NOMO-1 treated with DMSO at 0.1 percent for 48 hours (cell line): ENCODE measurements around the gene ESRRG.

Experiments used
- DNase-seq: peaks from one replicate; lab custom pipeline; 2025; ENCODE audit not compliant: unreplicated experiment; lab: John Stamatoyannopoulos, UW

The ESRRG gene

DNA sequence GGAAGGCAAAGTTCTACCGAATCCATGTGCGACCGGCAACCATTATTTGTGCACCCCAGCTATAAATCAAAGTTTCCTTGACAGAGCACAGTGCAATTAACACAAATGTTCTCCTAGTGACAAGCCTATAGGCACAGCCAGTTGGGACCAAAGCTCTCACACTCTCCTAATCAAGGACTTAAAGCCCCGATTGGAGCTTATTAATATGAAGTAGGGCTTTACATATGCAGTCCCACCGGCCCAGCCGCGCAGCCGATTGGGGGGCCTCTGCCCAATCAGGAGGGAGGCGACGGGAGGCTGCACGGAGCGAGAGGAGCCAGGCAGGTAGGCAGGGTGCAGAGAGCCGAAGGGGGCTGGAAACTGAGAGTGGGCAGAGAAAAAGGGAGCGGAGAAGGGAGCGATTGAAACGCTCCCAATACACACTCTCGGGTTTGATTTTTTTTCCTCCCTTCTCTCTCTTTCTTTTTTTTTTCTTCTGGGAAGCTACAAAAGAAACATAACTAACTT lies at the start of gene ESRRG:
ESRRG (minus strand) TSS at position 156 of the 507 bp plus-strand sequence; CDS start at position 26, 130 bp downstream.
- DNase-seq, result no peak

DNA sequence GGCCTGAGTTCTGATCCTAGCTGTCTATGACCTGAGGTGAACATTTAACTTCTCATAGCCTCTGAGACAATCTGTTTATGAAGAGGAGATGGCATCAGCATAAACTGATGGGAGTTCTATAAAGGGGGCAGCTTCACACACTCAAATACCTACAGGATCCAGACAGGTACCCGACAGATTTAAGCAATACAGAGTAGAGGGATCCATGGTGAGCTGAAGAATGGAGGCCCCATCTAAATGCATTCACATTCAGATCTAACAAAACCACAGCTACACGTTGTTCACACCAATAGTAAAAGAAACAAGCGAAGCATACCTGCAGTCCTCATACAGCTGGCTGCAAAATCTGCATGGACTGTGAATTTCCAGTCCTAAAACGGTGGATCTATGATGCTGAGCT lies 48.7 kb upstream of the ESRRG start:
- no peak for DNase-seq

DNA sequence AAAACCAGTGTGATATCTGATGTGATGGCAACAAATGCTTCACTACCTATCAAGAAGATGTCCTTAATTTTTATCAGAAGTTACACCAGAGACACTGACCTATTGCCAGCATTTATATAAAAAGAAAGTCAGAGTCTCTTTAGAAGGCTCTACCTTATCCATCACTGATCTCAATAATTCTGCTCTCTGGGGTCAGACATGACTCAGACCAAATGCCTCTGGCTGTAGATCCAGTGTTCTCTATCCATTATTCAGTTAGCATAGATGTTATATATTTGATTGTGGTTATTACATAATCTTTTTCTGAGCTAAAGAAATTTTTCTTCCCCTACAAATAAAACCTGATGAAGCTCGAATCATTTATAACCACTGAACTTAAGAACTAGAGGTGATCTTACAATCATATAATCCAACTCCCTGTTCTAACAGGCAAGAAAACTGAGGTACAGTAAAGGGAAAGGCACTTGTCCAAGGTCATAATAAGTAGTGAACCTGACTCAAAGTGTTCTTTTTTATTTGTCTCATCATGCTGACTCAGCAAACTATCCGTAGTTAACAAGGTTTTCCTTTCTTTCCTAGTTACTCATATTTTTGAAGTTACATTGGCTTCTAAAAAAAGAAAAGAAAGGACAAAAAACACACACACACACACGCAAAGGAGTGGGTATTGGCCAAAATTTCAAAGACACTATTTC lies 43.6 kb upstream of the ESRRG start:
- no peak for DNase-seq

DNA sequence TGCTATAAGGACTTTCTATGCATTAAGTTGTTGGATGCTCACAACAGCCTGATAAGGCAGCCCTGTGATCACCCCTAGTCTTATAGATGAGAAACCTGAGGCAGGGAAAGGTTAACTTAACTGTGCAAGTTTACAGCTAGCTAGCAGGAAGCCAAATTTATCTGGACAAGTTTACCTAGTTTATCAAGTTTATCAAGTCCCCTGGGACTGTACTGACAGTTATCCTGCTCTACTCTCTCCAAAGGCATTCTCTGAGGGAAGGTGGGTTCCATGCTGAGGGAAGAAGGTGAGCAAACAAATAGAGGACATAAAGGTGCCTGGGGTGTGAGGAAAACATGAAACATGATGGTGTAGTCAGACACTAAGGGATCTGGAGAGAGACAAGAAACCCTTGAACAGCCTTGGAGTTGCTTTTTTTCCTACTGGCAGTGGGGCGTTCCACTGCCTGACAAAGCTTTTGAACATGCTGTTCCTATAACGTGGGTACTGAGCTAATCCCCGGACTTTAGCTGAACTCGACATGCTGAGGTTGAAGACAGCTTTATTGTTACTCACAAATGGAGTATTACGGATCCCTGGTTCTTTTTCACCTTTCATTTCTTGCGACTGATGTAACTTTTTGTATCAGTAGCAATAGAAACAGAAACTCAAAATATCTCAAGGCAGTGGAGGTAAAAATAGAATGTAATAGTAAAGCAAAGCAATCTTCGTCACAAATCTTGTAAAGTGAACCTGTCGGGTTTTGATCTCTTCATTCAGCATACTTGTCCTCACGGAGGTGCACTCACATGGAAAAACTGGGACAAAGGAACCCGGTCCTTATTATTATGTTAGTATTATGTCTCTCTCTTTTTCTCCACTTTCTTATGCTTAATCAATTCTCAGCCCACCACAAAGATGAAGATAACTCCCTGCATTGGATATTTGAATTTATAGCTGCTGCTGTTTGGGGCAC lies 42.4 kb upstream of the ESRRG start:
- DNase-seq, result no peak

DNA sequence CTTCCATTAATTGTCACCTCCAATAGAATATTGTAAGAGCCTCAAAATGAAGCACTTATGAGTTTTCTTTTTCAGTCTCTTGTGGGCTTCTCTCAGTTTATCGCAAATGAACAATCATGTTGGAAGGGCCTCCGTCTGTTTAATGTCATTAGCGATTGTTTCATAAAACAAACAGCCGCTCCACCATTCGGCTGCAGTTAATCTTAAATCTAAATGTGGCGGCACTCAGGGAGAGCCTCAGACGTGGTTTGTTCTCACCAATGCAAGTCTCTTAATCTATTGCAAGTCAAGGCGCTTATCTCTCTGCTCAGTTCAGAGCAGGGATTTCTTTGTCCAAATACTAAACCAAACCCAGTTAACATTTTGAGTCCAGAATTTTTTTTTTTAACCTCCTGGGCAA lies 34.9 kb upstream of the ESRRG start:
- no peak for DNase-seq

DNA sequence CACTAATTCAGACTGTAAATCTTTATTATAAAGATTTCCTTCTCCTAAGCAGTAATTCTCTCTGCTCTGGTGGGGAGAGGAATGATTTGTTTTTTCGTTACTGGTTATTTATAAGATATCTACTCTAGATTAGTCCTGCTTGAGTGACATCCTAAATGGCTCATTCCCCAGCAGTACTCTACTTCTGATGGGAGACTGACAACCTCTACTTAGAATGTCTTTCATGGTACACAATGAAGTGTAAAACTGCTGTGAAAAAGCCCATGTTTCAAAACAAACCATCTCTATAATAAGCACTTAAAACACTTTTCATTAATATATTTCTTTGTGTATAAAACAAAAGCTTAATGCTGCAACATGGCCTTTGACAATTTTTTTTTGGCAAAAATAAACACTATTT lies 33.9 kb upstream of the ESRRG start:
- DNase-seq, result no peak

DNA sequence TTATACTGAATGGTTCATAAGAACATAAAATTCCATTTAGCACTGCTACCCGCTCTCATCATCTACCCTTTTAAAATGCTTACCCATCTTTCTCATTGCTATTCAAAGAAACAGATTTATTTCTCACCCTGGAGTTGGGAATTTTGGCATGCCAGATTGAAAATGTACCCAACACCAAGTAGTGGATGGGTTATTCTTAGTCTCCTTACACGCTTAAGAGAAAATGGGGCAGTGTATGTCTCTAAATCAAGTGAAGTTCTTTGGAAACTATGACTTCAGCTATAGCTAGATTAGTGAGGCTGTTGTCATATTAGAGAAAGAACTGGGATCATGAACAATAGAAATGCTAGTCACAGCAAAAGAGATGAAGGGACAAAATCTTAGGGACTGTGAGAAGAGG lies 27.7 kb upstream of the ESRRG start:
- DNase-seq, result no peak

DNA sequence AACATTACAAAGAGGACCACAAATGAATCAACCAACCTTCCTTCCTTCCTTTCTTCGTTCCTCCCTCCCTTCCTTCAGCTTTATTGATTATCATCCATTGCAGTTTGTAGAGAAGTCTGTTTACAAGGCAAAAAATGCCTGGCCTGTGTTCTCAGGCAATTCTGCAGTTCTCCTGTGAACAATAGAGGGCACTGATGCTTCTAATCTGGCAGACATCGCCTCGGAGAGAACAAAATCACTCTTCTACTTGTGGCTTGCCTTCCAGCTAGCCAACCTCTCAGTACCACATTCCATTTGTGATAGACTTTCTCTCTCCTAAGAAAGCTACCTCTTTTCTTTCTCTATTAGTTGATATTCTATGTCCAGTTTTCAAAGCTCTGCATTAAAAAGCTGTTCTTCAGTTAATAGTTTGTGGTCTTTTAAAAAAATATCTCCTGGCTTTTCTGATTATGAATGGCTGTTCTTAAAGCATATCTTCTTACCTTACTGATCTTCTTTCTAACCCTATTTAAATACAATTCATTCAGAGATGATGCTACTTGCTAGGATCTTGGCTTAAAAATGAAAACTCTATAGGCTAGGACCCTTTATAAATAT lies 26.9 kb upstream of the ESRRG start:
- peak; percentile 33 for DNase-seq

DNA sequence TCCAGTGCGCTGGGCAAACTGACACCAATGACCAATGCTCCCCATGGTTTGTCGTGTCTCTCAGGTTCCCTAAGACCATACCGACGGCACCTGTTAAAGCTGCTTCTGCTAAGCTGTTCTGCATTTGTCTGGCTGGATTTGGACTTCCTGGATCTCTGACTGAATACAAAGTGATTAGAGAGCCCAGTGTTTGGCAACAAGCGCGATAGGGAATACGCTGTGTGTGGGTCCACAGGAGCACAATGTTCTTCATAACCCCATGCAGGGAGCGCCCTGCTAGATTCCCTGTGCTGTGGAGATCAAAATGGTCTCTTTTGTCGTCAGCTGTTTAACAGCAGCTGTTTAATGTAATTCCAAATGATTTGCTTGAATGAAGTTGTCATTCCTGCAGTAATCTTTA lies 26.0 kb upstream of the ESRRG start:
- DNase-seq, result no peak

DNA sequence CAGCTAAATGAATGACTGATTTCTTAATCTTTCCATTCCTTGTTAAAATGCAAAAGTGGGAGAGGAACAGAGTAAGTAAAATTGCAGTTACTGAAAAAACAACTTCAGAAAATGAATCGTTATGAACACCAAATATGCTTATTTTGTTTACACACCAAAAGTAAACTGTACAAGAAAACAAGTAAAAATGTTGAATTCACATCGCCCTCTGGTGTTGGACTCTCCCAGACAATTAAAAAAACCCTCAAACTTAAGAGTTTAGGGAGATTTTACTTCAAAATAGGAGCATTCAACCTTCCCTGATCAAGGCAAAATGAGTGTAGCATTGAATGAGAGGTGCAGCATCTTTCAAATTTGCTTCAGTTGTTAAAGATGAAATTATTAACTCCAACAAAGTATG lies 19.4 kb upstream of the ESRRG start:
- DNase-seq, result no peak

DNA sequence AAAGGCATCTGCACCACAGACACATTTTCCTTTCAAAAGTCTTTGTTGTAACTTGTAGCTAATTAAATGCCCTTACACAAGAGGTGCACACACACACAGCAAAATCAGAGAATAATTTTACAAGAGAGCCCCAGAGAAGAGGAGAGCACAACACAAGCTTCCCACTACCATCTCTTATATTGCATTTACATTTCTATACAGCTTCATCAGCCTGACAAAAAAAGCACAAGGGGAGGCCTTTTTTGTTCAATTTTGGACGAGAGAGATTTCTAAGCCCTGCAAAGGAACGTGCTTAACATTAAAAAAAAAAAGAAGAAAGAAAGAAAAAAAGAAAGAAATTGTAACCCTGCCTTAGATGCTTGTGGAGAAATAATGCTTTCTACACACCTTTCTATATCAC lies 17.1 kb upstream of the ESRRG start:
- DNase-seq, result no peak

DNA sequence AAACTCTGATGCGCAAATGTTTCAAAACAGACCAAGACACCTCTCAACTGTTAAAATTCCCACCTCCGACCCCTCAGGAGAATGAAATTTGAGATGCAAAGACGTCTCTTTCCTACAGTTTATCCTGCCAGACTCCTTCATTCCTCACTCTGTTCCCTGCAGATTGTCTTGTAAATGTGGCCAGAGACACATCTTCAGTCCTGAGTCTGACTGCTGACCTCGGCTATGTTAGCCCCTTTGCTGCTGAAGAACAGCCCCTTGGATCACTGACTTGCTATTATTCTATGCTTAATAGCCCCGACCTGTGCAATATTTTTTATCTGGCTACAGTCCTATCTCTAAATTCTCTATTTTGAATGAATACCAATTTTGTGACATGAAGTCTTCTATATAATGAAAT lies 16.6 kb upstream of the ESRRG start:
- DNase-seq, result no peak

DNA sequence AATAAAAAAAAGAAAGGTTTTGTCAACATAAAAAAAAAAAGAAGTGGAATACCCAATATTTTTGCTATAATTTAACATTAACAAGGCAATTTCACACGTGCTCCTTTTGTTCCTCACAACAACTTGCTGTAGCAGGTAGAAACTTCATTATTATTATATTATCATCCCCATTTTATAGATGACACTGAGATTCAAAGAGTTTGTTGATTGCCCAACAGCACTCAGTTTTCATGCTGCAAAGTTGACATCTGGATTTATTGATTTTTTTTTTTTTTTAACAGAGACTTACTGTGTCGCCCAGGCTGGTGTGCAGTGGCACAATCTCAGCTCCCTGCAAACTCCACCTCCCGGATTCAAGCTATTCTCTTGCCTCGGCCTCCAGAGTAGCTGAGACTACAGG lies 8.9 kb upstream of the ESRRG start:
- DNase-seq, result no peak

DNA sequence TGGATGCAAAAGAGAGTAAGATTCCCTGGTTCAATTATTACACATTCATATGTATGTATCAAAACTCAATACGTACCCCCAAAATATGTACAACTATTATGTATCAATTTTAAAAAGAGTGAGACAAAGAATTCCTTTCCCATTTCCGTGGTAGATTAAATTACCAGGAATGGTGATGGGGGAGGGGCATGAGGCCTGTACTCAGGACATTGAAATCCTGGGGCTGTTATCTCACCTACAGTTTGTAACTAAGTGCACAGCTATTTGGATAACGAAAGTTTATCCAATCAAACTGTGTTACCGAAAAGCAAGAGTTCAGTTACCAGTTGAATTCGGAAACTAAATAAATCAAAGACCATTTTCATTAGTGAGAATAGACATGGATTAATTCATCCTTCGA lies 8.3 kb upstream of the ESRRG start:
- DNase-seq, result no peak

DNA sequence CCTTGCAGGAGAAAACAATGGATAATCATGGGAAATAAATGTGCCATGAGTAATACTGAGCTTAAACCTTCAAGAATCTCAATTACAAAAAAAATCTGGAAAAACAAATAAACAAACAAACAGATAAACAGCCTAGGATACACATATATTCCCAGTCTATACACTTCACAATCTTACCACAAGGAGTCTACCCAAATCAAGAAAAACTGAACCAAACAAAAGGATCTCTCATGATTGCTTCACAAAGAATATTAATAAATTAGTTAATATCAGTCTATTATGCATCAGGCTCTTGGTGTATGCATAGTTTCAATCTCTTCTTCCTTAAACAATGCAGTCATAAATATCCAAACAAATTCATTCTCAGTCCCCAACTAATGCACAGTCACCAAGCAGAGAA lies 3.2 kb upstream of the ESRRG start:
- no peak for DNase-seq

DNA sequence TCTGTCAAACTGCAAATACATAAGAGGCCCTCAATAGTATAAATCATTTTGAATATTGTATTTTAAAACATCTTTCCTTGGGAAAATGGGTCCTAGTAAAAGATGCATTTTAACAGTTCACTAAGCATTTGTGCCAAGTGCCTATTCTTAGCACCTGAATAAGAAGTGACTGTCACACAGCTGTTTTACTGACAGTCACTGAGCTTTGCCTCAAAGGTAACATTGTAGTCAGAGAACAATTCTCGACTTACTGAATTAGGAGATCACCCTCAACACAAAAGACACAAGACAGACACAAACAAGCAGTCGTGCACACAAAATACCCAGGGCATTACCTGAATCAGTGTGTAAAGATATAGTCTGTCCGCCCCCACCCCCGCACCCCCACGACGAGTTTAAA lies 408 bp downstream of the ESRRG start:
- no peak for DNase-seq

DNA sequence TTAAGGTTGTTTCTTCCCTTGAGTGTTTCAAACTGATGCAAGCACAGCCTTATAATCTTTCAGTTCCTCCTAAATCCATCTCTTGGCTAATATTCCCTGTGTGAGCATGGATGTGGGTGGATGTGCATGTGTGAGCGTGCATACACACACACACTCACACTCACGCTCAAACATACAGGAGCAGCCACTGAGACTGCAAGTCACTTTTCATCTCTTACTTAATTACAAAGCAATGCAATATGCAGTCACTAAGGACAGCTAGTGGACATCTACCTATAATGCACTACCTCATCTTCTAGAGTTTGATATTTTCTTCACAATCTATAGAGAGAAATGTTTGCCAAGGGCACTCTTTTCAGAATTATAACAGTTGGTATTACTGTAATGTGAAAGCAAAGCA lies 1.4 kb downstream of the ESRRG start:
- DNase-seq, result no peak

DNA sequence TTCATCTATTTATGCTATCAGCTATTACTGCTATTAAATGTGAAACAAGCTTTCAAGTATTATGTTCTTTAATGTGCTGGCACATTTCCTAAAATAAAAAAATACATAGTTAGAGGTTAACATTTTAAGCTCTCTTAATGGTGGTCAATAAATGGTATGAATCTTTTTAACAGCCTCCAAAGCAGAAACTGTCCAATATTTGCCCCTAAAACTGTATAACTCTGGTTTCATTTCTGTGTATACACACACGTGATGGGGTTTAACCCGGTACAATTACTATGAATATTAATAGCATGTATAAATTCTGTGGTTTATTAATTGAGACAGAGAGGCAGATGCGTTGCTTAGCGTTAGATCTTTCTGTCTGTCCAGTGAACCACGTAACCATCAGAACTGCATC lies 2.2 kb downstream of the ESRRG start:
- DNase-seq, result no peak

DNA sequence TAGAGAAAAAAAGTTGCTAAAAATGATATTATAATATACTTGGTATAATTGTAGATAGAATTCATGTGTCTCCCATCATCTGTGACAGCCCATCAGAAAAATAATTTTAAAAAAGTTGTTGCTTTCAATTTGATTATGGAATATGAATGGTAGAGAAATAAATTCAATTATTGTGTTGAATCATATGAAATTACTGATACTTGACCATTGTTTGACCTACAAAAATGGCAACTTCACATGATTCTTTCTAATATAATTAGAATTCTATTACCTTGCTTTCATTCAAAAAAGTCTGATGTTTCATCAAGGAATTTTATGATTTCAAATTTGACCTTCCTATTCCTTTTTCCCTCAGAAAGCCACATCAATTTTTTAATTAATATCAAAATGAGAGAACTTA lies 11.5 kb downstream of the ESRRG start:
- DNase-seq, result no peak

DNA sequence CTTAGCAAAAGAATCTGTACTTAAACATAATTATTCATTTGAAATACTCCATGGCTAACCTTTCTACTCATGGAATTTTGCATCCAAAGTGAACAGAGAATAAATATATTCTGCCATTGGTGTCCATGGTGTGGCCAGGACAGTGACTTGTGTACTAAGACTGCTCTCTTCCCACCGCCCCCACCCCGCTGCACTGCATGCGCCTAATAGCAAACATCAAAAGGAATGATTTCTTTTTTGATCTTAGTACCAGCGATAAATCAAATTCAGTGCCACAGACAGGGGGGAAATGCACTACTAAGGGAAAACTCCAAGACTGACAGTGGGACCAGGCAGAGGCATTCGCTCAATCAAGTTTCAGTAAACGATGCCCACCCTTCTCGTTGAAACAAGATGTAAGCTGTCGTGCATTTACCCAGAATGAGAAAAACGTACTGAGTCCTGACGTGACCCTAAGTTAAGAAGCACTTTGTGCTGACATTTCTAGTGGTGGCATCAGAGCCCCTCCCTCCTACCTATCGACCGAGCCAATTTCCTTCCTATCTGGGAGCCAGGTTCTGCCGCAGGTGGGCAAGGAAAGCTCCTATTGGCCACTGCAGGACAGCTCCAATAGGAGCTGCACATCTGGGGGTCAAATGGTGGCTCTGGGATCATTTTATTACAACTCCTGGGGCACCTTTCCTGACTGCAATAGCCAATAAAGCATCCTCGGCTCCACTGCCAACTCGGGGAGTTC lies 12.5 kb downstream of the ESRRG start:
- no peak for DNase-seq

DNA sequence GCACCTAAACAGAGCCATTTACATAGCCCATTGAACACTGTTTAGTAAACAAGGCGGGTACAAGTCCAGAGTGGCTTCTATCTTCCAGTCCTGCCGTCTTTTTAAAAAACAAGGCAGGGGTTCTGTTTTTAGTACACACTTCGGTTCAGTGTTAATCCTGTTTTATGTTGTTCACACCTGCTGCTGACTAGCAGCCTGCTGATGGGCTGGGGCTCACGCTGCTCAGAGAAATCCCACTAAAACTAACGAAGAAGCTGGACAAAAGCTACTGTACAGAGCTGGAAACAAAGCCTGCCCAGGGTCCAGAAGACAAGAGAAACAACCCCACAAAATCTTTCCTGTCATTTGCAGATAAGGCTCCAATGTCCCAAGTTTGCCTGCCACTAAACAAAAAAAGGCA lies 13.2 kb downstream of the ESRRG start:
- no peak for DNase-seq
